Measurements from ENCODE around the gene FGF22. TPM values are rescaled to one million over a fixed set of nuclear protein-coding genes. Genes with fewer than 3 reads are reported as not detected.
A peak's percentile ranks its signal among the peaks of the same experiment; 100 is the strongest.

FGF22 gene
- total and polyA plus RNA-seq, 2 of the 13 experiments (the other 11 are each of a cell fraction or from before 2014, with no cell fraction given) = 0.24 TPM; not detected in 1

DNA sequence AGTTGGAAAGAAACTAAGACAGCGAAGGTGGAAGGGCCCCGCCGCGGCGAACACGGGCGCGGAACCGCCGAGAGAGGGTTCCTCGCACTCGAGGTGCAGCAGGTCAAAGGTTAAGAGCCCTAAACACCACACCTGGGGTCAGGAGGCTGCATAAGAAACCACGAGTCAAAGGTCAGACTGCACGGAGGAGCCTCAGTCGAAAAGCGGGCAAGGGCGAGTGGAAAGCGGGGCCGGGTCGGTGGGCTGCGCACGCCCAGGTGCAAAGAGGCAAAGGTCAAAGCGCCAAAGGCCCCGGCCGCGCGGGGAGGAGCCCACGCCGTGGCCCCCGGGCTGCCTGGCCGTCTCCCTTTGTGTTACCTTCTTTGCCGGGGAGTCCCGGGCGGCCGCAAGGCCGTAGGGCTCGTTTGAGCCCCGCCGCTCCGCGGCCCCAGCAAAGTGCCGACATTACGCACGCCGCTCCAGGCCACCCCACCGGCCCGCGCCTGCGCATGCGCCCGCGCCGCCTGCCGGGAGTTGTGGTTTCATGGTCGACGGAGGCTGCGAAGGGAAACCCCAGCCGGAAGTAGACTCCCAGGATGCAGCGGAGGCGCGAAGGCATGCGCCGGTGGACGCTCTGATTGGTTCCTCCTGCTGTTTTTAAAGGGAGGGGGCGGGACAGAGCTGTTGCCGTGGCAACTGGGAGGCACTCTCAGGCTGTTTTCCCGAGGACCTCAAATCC, 6.5 kb upstream of the FGF22 start, which contains the start of gene POLRMT (continued):
- TF ChIP-seq TBX2 (CRISPR knock-in tag; IDR thresholded peaks at IDR 0.05; ENCODE audit: borderline replicate concordance) = peak; percentile 91
- TF ChIP-seq MTA1 (CRISPR knock-in tag; IDR thresholded peaks at IDR 0.05; ENCODE audit: borderline replicate concordance) = peak; percentile 42; the same call in 1 of the 2 replicates
- TF ChIP-seq RBM22 (optimal IDR thresholded peaks at IDR 0.05; ENCODE audit: low read length) = peak; percentile 97
- peak; percentile 74 for TF ChIP-seq ASH2L (IDR thresholded peaks at IDR 0.05; ENCODE audit: insufficient read length, low read depth, low read length)
- peak; percentile 90; the same call in 1 of the 2 replicates for TF ChIP-seq TBX3 (IDR thresholded peaks at IDR 0.05; ENCODE audit: borderline replicate concordance)
- peak; percentile 88; the same call in 1 of the 2 replicates for TF ChIP-seq FOXK1 (CRISPR knock-in tag; IDR thresholded peaks at IDR 0.05; ENCODE audit: borderline replicate concordance, low read depth)
- no peak for TF ChIP-seq NR3C1 (CRISPR knock-in tag; IDR thresholded peaks at IDR 0.05)
- TF ChIP-seq SYNCRIP (IDR thresholded peaks at IDR 0.05; ENCODE audit: insufficient read depth, low read depth, low read length) = no peak
- no peak for TF ChIP-seq ZFP36L2 (CRISPR knock-in tag; IDR thresholded peaks at IDR 0.05)
- TF ChIP-seq MED13 (CRISPR knock-in tag; IDR thresholded peaks at IDR 0.05) = peak; percentile 77; the same call in 1 of the 2 replicates
- peak; percentile 85 for TF ChIP-seq ZSCAN20 (CRISPR knock-in tag; IDR thresholded peaks at IDR 0.05; ENCODE audit: borderline replicate concordance)
- TF ChIP-seq U2AF1 (optimal IDR thresholded peaks at IDR 0.05; ENCODE audit: low read depth, low read length) = peak; percentile 88
- no peak for TF ChIP-seq PPARG (CRISPR knock-in tag; conservative IDR thresholded peaks at IDR 0.05)
- TF ChIP-seq SRY (CRISPR knock-in tag; IDR thresholded peaks at IDR 0.05) = peak; percentile 64; the same call in 1 of the 2 replicates
- no peak for TF ChIP-seq ZNF788 (CRISPR knock-in tag; IDR thresholded peaks at IDR 0.05; ENCODE audit: borderline replicate concordance)
- peak; percentile 87 for TF ChIP-seq HCFC1 (IDR thresholded peaks at IDR 0.05; ENCODE audit: low read depth, low read length)
- TF ChIP-seq ZNF264 (CRISPR knock-in tag; IDR thresholded peaks at IDR 0.05) = peak; percentile 17; the same call in 1 of the 2 replicates
- peak; percentile 79 for TF ChIP-seq TEAD3 (CRISPR knock-in tag; optimal IDR thresholded peaks at IDR 0.05; ENCODE audit: borderline replicate concordance)
- no peak for TF ChIP-seq ZZZ3 (CRISPR knock-in tag; IDR thresholded peaks at IDR 0.05; ENCODE audit: borderline replicate concordance)
- no peak for TF ChIP-seq ZNF746 (CRISPR knock-in tag; IDR thresholded peaks at IDR 0.05)
- no peak; the same call in none of the 2 replicates for TF ChIP-seq ZNF598 (CRISPR knock-in tag; IDR thresholded peaks at IDR 0.05; ENCODE audit: borderline replicate concordance)
- no peak; the same call in 1 of the 2 replicates for TF ChIP-seq ZNF430 (CRISPR knock-in tag; IDR thresholded peaks at IDR 0.05)
- no peak for TF ChIP-seq EEA1 (CRISPR knock-in tag; IDR thresholded peaks at IDR 0.05; ENCODE audit: borderline replicate concordance)
- TF ChIP-seq, protein P1, sequence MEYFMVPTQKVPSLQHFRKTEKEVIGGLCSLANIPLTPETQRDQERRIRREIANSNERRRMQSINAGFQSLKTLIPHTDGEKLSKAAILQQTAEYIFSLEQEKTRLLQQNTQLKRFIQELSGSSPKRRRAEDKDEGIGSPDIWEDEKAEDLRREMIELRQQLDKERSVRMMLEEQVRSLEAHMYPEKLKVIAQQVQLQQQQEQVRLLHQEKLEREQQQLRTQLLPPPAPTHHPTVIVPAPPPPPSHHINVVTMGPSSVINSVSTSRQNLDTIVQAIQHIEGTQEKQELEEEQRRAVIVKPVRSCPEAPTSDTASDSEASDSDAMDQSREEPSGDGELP (IDR thresholded peaks at IDR 0.05; ENCODE audit: borderline replicate concordance, low read depth) = no peak
- no peak for TF ChIP-seq ZNF672 (CRISPR knock-in tag; IDR thresholded peaks at IDR 0.05)
- TF ChIP-seq, protein P2, sequence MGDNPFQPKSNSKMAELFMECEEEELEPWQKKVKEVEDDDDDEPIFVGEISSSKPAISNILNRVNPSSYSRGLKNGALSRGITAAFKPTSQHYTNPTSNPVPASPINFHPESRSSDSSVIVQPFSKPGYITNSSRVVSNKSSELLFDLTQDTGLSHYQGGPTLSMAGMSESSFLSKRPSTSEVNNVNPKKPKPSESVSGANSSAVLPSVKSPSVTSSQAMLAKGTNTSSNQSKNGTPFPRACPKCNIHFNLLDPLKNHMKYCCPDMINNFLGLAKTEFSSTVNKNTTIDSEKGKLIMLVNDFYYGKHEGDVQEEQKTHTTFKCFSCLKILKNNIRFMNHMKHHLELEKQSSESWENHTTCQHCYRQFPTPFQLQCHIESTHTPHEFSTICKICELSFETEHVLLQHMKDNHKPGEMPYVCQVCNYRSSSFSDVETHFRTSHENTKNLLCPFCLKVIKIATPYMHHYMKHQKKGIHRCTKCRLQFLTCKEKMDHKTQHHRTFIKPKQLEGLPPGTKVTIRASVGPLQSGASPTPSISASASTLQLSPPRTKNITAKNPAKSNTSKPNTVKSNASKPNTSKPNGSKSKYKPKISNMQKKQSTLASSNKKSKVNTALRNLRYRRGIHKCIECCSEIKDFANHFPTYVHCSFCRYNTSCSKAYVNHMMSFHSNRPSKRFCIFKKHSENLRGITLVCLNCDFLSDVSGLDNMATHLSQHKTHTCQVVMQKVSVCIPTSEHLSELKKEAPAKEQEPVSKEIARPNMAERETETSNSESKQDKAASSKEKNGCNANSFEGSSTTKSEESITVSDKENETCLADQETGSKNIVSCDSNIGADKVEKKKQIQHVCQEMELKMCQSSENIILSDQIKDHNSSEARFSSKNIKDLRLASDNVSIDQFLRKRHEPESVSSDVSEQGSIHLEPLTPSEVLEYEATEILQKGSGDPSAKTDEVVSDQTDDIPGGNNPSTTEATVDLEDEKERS (CRISPR knock-in tag; IDR thresholded peaks at IDR 0.05) = no peak
- TF ChIP-seq ZNF883 (CRISPR knock-in tag; IDR thresholded peaks at IDR 0.05; ENCODE audit: not compliant biosample characterization) = no peak
